Activated T-helper 1 cell treated with Interleukin-2 at 50 U/mL for 16 hours (primary cell): Measurements from ENCODE around the gene UBAC2.

ENCODE experiments used
- DNase-seq: peaks from one replicate; pipeline ENCODE4 v3.0.0-alpha.2; 2020; ENCODE audit warnings: low read depth

Gene UBAC2, protein sequence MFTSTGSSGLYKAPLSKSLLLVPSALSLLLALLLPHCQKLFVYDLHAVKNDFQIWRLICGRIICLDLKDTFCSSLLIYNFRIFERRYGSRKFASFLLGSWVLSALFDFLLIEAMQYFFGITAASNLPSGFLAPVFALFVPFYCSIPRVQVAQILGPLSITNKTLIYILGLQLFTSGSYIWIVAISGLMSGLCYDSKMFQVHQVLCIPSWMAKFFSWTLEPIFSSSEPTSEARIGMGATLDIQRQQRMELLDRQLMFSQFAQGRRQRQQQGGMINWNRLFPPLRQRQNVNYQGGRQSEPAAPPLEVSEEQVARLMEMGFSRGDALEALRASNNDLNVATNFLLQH

DNA sequence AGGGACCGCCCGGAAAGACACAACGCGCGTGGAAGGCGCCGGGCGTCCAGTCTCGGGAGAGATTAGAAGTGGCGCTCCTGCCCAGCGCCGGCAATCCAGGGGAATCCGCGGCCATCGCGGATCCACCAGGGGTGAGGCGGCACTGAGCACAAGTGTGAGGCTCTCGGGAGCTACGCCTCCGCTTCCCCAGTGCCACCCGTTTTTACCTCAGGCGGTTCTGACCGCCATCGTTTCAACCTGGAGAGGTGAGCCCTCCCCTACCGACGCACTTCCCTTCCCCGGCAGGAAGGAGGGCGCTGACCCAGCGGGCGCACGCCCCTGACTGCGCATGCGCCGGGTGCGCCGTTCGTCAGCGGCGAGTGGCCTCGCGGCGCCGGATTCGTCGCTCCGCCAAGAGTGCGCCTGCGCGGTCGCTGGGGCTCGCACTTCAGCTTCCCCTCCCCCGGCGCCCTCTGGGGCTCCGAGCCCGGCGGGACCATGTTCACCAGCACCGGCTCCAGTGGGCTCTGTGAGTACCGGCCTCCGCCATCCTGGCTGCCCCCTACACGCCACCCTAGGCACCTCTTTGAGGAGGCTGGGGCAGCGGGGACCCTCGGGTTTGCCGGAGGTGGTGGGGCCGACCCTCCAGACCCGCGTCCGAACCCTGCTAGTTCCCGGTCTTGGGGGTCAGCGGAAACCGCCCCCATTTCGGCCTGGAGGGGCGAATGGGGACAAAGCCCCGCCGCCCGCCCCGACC, at the start of gene UBAC2:
Gene UBAC2 (plus strand): TSS at position 423 of the 736 bp plus-strand sequence. CDS start 55 bp downstream, at position 478.
- DNase-seq, result peak; percentile 98

DNA sequence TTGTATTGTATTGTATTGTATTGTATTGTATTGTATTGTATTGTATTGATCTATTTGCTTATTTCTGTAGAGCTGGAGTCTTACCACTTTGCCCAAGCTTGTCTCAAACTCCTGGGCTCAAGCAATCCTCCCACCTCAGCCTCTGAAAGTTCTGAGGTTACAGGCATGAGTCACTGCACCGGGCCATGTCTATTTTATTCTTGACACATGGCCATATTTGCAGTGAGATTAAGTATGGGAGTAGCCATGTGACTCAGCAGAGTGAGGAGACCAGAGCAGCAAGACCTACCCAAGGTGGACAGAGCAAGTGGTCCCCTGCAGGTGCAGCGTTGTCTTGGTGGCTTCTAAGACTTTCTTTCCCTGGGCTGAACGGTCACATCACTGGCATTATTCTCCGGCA, 49.1 kb upstream of the UBAC2 start:
- no peak for DNase-seq

DNA sequence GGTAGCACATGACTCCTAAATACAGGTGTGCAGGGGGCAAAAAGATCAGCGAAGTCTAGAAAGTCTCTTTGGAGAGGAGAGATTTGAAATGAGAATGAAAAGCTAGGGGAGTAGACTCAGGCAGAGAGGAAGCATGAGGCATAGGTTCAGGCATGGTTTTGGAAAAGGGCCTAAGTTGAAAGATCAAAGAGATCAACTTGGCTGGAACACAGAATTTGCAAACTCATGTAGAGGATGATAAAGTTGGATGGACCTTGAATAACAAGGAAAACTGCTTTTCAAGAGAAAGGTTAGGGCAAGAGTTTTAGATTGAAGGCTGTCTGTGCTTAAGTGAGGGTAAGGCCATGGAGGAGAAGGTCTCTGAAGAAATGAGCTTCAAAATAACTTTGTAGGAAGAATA, 47.4 kb upstream of the UBAC2 start:
- DNase-seq, result no peak

DNA sequence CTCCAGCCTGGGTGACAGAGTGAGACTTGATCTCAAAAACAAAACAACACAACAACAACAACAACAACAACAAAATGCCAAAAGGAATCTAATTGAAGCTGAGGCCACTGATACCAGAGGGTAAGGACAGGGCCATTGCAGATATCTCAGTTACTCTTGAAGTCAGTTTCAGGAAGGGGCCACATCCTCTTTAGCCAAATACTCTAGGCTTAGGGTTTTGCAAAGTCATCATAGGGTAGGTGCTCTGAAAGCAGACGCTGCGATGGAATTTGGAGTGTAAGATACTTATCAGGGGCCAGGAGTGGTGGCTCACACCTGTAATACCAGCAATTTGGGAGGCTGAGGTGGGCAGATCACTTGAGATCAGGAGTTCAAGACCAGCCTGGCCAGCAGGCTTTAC, 46.6 kb upstream of the UBAC2 start:
- DNase-seq, result no peak

DNA sequence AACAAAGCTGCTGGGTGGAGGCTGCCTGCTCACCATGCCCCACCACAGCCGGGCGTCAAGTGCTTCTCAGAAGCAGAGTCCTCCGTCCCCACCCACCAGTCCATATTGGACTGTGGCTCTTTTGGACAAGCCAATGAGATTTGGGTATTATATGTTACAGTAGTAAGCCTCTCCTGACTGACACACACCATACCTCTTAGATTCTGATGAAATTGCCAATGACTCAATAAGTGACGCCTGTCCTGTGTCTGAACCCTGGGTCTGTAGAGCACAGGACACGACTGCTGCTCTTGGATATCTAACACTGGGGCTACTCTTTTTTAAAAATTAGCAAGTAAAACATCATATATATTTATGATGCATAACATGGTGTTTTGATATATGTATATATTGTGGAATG, 44.8 kb upstream of the UBAC2 start:
- DNase-seq, result no peak

DNA sequence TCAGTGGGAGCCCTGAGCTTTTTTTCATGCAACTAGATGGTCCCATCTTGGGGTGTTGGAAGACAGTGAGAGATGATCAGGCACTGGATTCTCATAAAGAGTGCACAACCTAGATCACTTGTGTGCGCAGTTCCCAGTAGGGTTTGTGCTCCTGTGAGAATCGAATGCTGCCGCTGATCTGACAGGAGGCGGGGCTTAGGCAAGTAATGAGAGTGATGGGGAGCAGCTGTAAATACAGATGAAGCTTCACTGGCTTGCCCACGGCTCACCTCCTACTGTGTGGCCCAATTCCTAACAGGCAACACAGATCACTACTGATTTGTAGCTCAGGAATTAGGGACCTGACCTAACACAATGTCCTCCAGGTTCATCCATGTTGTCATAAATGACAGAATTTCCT, 43.6 kb upstream of the UBAC2 start:
- DNase-seq, result no peak

DNA sequence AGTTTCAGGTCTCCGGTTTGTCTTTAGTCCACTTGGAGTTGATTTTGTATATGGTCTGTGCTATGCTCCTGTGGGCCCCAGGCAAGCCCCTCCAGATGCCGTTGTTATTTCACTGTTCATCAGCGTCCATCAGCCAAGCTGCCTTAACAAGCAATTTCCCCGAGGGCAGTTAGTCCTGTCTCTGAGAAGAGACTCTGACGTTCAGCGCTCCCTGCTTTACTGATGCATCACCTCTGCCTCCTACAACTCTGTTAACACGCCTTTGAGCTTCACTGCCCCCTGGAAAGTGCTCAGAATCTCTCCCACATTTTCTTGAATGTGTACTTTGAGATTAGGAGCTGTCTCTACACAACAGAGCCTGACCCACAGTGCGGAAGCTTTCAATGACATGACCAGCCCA, 41.8 kb upstream of the UBAC2 start:
- no peak for DNase-seq

DNA sequence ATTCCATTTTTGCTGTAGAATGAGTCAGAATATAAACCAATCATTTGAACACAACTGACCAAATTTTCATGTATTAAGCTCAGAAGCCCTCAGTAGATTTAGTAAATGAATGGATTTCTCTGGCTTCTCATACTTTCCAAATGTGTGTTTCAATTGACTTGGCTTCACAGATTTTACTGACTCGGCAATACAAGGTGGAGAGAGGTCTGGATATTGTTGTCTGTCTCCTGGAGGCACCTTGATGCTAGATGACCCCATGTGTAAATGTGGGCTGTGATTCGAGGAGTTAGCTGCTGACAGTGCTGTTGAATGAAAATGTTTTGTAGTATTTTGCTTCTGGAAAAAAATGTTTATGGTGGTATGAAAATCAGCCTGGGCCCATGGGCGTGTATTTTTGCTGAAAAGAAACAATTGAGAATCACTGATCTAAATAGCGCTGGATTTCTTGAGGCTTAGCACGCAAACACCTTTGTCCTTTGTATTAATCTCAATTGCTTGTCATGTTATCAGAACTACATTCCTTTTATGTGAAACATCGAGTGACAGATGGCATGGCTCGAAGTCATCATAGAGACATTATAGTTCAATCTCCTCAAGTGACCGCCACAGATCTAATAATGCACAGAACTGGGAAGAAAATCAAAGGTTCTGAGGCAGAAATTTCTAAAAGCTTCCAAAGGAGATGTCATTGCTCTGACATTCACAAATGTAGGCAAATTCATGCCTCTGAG, 41.2 kb upstream of the UBAC2 start:
- no peak for DNase-seq

DNA sequence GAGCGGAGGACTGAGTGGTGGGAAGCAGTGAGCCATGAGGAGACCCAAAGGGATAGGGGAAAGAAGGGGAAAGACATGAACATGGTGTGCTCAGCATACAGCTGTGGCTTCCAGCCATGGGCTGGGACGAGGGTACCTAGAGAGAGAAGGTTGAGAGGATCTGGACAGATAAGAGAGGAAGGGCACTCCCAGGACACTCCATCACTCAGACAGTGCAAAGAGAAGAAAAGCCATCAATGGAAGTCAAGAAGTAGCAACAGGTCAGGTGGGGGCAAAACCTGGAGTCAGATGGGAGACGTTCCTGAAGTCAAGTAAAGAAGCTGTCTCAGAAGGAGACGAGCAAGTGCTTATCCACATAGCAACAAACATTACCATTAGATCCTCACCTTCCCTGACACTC, 40.2 kb upstream of the UBAC2 start:
- DNase-seq, result no peak

DNA sequence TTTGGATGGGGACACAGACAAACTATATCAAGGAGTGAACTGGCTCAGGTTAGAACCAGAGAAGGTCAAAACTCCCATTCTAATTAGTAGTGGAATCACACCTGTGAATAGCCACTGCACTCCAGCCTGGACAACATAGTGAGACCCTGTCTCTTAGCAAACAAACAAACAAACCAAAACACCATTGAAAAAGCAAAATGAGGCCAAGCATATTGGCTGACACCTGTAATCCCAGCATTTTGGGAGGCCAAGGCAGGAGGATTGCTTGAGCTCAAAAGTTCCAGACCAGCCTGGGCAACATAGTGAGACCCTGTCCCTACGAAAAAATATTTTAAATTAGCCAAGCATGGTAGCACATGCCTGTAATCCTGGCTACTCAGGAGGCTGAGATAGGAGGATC, 39.1 kb upstream of the UBAC2 start:
- DNase-seq, result no peak

DNA sequence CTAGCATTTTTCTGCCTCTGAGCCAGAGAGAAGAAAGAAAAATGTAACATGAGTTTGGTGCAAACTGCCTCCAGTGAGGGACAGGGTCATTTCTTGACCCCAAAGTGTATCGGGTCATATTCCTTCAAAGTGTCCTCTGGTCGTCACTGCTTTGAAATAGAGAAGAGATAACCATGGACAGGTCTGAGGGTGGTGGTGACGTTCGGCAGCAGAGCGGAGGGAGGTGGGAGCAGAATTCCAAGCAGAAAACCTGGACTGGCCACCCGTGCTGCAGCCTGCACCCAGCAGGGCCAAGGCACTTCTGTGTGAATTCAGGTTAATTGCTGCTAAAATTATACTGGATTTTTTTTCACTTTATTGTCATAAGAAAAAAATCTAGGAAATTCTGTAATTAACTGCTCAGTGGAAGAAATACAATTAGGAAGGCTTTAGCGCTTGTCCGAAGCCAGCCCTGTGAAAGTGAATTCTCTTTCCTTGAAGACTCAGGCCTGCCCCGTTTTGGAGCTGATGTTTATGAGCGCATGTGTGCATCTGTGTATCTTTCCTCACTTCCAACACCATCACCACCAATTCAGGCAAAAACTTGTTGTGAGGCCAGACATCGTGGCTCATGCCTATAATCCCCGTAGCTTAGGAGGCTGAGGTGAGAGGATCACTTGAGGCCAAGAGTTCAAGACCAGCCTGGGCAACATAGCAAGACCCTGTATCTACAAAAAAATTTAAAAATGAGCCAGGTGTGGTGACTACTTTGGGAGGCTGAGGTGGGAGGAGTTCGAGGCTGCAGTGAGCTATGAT, 37.9 kb upstream of the UBAC2 start:
- DNase-seq, result no peak

DNA sequence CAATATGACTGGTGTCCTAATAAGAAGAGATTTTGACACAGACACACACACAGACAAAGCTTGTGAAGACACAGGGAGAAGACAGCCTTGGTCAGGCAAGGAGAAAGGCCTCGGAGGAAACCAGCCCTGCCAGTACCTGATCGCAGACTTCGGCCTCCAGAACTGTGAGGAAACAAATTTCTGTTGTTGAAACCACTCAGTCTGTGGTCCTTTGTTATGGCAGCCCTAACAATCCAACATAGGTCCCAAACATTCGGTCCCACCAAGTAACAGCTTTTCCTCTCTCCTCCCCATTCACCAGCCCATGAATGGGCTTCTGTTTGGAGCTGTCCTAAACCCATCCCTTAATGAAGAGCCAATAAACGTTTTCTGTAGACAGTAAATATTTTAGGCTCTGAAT, 36.4 kb upstream of the UBAC2 start:
- no peak for DNase-seq

DNA sequence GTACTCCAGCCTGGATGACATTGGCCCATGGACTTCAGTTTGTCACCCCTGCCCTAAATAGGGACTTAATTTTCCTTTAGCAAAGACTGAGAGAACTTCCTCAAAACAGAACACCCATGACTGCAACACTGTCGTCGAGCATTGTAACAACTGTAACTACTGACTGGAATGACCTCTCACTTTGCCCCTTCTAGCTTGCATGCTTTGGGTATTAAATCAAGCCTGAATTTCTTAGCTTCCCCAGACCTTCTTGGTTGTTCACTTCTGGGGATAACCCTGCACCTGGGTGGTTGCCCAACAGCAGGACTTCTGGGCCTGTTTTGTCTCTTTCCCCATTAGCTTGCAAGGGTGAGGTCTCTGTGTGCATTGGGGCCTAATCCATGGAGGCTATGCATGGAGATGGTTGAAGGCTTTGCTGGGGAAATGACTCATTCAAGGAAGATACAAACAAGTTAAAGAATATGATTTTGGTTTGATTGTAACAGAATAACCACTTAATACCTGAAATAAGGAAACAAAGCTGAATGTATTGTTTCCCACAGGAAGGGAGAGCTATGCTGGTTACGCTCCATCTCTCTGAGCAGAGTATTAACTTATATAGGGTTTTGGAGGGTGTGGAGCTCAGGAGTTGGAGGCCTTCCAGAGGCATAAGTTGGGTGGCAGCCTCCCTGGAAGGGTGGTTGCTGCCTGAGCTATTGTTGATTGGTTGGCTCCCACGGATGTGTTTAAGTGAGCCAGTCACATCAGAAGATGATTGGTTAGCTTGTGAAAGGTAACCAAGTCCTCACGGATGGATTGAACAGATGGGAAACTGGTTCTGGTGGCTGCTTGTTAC, 34.7 kb upstream of the UBAC2 start:
- no peak for DNase-seq

DNA sequence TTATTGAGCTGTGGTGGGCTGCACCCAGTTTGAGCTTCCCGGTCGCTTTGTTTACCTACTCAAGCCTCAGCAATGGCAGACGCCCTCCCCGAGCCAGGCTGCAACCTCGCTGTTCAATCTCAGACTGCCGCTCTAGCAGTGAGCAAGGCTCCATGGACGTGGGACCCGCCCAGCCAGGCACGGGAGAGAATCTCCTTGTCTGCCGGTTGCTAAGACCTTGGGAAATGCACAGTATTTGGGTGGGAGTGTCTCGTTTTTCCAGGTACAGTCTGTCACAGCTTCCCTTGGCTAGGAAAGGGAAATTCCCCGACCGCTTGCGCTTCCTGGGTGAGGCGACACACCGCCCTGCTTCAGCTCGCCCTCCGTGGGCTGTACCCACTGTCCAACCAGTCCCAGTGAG, 27.7 kb upstream of the UBAC2 start:
- DNase-seq, result no peak

DNA sequence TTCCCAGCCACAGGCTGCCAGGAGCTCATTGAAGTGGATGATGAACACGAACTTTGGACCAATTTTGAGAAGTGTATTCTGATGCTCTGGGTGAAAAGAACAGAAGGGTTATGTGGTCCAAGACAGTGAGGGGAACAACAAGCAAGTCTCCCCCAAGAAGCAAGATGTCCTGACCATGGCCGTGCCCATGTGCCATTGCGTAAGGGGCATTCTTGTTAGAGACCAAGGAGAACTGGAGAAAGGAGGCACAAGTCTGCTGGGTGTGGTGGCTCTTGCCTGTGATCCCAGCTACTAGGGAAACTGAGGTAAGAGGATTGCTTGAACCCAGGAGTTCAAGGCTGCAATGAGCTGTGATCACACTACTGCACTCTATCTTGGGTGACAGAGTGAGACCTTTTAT, 27.0 kb upstream of the UBAC2 start:
- no peak for DNase-seq

DNA sequence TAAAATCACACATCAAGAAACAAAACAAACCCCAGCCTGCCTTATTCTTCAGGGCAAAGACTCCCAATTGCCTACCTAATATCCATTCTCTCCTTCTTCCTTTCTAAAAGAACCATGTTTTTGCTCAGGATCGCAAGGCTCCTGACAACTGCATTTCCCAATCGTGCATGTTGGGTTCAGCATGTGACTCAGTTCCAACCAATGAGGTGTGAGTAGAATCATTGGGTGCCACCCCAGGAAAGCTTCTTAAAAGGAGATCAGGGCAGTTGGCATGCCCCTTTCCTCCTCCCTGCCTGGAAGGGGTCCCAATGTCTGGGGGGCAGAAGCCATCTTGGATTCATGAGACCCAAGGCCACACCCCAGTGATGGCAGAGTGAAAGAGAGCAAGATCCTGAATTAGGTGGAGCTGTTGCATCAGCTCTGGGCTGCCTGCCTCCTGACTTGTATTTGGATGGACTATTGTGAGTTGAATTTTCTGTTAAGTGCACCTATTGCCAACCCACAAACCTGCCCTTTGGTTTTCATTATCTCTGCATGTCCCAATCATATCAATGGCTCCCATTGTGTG, 26.0 kb upstream of the UBAC2 start:
- no peak for DNase-seq

DNA sequence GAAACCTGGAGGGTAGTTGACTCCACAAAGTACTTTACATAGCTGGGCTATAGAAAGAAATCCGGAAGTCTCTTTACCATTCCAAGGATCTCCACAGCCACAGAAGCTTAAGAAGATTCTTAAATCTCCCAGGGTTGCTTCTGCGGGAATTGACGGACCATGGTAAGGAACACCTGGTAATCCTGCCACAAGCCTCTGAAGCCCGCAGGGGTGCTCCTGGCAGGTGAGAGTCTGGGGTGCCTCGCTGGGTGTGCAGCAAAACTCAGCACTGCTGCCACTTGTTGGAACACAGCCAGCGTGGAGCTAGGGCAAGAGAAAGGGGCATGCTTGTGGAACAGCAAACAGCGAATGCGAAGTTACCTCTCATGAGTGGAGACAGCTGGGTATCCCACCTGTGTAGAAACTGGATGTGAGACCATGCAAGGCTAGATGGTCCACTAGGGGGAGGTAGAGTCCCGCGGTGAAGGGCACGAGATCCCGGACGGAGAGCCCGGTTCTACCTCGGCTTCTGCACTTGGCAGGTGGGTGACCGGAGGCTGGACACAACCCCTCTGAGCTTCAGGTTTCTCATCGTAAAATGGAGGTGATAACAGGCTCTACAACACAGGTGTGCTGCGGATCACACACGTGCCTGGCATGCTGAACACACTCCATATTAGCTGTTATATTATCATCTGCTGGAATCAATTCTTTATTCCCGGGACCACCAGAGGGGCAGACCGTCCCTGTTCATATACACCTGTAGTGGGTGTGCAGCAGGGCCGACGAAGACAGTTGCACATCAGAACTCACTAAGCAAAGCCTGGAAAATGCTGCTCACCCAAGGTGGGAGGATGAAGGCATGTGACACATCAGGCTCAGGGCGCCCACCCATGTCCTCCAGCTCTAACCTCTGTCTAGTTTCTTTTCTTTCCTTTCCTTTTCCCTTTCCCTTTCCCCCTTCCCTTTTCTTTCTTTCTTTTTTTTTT, 24.1 kb upstream of the UBAC2 start:
- DNase-seq, result peak; percentile 54

DNA sequence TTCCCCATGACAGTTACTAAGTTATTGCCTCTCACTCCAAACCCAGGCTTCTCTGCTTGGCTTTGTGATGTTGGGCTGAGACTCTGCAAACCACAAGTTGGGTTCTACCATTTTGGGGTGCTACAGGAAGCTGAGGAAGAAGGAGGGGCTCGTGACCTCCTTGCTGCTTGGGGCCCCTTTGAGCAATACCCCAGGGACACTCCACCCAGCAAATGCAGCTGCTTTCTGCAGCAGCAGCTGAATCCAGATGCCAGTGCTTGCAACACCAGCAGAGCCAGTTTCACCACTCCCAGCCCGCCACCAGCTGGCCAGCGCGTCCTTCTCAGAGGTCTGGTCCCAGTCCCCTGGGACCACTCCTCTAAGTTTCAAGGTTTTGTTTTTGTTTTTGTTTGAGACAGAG, 22.0 kb upstream of the UBAC2 start:
- DNase-seq, result no peak

DNA sequence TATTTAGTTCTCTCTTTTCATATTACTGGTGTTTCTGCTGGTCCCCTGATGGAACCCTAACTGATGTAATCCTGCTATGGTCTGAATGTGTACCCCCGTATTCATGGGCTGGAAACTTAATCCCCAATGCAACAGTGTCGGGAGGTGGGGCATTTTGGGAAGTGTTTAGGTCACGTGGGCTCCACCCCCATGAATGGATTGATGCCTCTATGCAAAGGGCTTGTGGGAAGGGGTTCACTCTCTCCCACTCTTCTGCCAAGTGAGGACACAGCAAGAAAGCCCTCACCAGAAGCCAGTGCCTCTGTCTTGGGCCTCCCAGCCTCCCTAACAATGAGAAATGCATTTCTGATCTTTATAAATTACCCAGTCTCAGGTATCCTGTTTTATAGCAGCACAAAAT, 21.2 kb upstream of the UBAC2 start:
- DNase-seq, result no peak

DNA sequence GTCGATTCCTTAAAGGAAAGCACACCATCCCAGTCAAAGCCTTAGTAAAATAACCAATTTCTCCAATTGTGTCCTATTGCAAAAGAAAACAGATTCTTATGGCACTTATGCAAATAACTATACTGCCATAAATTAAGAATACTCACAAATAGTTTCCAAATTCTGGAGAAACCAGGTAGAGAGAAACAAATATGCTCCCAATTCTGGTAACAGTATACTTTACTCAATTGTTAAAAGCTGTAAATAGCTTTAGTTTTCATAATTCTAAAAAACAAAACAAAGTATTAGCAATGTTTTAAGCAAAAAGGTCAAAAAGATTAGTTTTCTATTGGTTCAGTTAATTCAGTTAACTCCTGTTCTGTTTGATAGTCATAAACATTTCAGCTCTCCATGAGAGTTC, 18.2 kb upstream of the UBAC2 start:
- no peak for DNase-seq
